AG10803 (cell line): ENCODE measurements around the gene IDH3G.
"Not testable (repeated sequence)": the region's sequence is repeated elsewhere in the genome, so short reads cannot be mapped to it uniquely, and the experiment has no call there.

Experiments
- DNase-seq: peaks from one replicate; pipeline ENCODE4 v3.0.0; 2010; ENCODE audit warnings: low read depth
- H3K4me3 ChIP-seq: 2 replicates; pipeline ENCODE4 v1.5.1; 2011; ENCODE audit warnings: mild to moderate bottlenecking, low read length, control low read depth
- TF ChIP-seq, protein P1 (sequence below): conservative IDR thresholded peaks from 2 replicates; pipeline ENCODE4 v1.5.1; 2011; ENCODE audit warnings: mild to moderate bottlenecking, low read length, control low read depth, inconsistent platforms

Gene IDH3G

DNA sequence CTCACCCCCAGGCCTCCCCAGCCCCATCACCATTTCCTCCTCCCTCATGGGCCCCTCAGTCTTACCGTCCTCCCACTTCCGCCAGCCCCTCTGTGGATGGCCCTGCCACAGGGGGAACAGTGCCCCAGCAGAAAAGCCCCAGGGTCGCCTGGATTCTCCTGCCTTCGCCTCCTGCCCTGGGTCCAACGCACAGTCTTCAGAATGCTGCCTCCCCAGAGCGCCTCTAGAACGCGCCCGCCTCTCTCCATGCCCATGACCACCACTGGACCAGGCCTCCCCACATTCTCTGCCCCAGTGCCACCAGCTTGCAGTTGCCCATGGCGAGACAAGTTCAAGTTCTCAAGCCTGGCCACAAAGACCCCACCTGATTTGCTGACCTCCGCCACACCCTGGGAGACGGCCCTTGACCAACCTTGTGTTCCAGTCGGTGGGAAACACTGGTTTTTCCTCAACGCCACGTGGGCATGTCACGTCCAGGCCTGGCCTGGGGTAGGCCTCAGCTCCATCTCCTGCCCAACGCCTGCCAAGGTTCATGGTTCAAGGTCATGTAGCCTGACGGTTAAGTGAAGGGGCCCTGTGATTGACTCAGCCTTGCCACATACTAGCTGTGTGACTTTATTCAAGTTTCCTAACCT lies 30.8 kb downstream of the IDH3G start:
- DNase-seq, result no peak
- TF ChIP-seq, protein P1, sequence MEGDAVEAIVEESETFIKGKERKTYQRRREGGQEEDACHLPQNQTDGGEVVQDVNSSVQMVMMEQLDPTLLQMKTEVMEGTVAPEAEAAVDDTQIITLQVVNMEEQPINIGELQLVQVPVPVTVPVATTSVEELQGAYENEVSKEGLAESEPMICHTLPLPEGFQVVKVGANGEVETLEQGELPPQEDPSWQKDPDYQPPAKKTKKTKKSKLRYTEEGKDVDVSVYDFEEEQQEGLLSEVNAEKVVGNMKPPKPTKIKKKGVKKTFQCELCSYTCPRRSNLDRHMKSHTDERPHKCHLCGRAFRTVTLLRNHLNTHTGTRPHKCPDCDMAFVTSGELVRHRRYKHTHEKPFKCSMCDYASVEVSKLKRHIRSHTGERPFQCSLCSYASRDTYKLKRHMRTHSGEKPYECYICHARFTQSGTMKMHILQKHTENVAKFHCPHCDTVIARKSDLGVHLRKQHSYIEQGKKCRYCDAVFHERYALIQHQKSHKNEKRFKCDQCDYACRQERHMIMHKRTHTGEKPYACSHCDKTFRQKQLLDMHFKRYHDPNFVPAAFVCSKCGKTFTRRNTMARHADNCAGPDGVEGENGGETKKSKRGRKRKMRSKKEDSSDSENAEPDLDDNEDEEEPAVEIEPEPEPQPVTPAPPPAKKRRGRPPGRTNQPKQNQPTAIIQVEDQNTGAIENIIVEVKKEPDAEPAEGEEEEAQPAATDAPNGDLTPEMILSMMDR, result no peak
- no peak overlapping the region for H3K4me3 ChIP-seq

DNA sequence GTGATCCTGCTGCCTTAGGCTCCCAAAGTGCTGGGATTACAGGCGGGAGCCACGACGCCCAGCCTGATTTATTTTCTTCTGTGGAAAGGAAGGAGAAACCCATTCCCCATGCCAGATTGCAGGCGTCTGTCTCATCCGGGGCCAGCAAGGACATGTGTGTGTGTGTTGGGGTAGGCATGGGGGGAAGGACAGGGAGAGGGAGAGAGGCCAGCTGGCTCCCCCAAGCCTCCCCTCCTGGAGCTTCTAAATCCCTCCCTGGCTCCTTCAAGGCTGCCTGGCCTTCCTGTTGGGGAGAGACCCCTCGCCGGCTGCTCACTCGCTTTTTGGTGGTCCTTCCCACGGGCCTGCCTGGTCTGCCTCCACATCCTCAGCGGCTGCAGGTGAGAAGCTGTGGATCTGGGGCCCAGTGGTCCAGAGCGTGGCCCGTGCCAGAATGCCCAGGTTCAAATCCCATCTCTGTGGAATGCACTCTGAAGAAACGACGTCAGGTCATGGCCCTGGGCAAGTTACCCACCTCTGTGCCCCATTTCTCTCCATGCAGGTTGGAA lies 31.5 kb downstream of the IDH3G start:
- TF ChIP-seq, protein P1, result no peak
- no peak overlapping the region for H3K4me3 ChIP-seq
- DNase-seq, result no peak

DNA sequence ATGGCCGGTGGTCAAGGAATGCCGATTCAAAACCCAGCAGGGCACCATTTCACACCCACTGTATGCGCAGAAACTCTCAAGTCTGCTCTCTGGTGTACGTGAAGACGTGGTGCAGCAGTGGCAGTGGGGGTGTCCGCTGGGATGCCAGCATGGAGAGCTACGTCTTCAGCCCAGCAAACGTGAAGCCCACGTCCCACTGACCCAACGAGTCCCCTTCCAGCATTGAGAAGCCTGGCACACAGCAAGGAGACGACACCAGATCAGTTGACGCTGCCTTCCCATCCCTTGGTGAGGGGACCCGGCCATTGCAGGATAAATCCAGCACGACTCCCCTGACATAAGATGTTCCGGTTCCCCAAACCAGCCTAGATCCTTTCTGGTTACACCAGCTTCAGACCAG lies 32.3 kb downstream of the IDH3G start:
- no peak overlapping the region for H3K4me3 ChIP-seq
- DNase-seq, result no peak
- TF ChIP-seq, protein P1, result no peak

DNA sequence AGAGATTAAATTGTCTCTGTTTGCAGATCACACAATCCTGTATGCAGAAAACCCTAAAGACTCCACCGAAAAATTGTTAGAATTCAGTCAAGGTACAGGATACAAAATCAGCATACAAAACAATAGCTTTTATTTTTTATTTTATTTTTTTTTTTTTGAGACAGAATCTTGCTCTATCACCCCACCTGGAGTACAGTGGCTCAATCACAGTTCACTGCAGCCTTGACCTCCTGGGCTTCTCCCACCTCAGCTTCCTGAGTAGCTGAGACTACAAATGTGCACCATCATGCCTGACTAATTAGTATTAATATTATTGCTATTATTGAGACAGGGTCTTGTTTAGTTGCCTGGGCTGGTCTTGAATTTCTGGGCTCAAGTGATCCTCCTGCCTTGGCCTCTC lies 39.0 kb downstream of the IDH3G start:
- no peak for DNase-seq
- TF ChIP-seq, protein P1, result no peak
- no peak overlapping the region for H3K4me3 ChIP-seq

DNA sequence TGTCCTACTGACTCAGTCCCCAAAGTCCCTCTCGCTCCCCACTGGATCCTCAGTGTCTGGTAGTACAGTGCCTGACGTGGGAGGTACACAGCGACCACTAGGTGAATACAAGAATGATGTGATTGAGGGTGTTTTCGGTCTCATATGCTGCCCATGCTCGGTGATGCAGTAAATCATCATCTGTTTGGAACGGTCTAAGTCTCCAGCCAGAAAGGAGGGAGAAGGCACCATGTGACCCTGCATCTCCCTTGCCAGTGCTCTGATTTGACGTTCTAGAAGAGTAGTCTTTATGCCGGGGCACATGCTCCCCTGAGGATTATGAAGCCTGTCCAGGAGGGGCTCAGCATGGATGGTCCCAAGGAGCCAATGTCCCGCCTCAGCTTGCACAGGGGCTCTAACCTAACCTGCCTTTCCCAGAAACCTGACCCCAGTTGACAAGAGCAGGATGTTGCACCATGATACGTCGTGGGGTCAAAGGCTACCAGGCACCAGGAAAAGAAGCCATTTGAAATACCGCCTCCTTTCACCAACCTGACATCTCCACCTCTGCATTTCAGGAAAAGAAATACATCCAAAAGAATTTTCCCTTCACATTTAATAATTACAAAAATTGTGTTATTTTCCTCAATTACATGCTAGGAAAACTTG lies 43.9 kb downstream of the IDH3G start:
- no peak for DNase-seq
- TF ChIP-seq, protein P1, result no peak
- no peak overlapping the region for H3K4me3 ChIP-seq

DNA sequence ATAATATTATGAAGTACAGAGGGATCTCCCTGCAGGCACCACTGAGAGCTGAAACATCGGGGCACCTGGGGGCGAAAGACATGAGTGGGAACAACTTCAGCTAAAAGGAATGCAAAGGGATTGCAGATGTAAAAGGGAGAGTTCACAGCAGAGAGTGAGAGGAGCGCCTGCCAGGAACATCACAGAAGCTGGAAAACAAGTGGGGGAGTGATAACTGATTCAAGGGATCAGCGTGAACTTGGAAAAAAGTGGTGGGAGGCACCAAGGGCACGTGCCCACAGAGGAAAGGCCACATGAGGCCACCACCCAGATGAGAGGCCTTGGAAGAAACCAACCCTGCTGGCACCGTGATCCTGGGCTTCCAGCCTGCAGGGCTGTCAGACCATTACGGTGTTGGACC lies 45.2 kb downstream of the IDH3G start:
- not testable (repeated sequence) for H3K4me3 ChIP-seq, DNase-seq

DNA sequence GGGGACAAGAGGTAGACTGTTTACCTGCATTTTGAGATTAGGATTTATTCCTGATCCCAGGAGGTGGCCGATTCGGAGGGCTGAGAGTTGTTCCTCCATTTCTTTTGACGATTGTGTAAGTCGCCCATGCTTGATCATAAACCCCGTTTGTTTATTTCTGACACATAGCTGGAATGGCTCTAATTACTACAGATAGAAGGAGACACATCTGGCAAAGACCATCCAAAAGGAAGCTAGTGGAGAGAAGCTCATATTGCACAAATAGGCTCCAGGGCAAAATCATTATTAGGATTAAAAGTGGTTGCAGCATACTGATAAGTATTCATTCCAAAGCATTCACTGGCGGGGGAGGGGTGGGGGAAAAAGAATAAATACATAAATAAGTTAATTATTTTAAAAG lies 47.2 kb downstream of the IDH3G start:
- H3K4me3 ChIP-seq, DNase-seq: not testable (repeated sequence)

DNA sequence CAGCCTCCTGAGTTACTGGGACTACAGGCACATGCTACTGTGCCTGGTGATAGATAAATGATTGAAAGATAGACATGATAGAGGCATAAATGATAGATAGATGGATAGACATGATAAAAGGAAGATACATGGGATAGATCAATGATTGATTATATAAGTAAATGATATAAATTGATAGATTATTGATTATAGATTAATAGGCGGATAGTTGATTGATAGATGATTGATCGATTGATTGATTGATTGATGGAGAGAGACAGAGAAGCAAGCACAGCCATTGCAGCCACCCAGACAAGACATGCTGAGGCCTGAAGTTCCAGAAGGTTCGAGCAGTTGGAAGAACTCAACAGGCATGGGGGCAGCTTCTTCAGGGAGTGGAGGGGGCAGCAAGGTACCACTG lies 47.8 kb downstream of the IDH3G start:
- no peak for DNase-seq
- no peak overlapping the region for H3K4me3 ChIP-seq
- TF ChIP-seq, protein P1, result no peak

DNA sequence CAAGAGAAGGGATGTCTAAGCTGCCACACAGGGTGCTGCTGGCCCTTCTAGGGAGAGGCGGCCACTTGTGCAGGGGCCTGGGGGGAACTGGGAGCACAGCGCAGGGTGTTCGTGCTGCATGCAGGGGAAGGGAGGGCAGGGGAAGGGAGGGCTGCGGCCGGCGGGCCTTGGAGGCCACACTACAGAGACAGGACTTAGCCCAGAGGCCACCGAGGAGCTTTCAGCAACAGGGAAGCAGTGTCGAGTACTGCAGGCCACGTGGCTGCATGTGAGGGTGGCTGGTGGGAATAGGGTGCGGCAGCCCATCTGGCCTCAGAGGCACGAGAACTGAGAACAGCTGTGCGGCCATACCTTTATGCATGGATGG lies 49.1 kb downstream of the IDH3G start:
- not testable (repeated sequence) for DNase-seq, H3K4me3 ChIP-seq
